NT2/D1 (cell line): ENCODE measurements around the gene PCYT1B.

Experiments used
- DNase-seq: peaks from one replicate; pipeline ENCODE4 v3.0.0-alpha.2; 2011; ENCODE audit warnings: low read depth, low spot score
- H3K27me3 ChIP-seq: 2 replicates; pipeline ENCODE4 v1.6.0; 2011; ENCODE audit warnings: mild to moderate bottlenecking; ENCODE audit not compliant: insufficient read length, insufficient read depth
- H3K36me3 ChIP-seq: 2 replicates; pipeline ENCODE4 v1.6.1; 2011; ENCODE audit warnings: mild to moderate bottlenecking, low read length, mixed read lengths; ENCODE audit not compliant: insufficient read depth, insufficient read length
- H3K4me1 ChIP-seq: 2 replicates; pipeline ENCODE4 v1.5.1; 2011; ENCODE audit not compliant: insufficient read depth, insufficient read length
- H3K4me3 ChIP-seq: 2 replicates; pipeline ENCODE4 v1.5.1; 2011; ENCODE audit warnings: low read depth; ENCODE audit not compliant: insufficient read length
- H3K9ac ChIP-seq: 2 replicates; pipeline ENCODE4 v1.6.0; 2011; ENCODE audit warnings: low read depth; ENCODE audit not compliant: insufficient read length
- H3K9me3 ChIP-seq: 2 replicates; pipeline ENCODE4 v1.5.1; 2011; ENCODE audit warnings: mild to moderate bottlenecking, low read length; ENCODE audit not compliant: insufficient read depth
- SUZ12 ChIP-seq: IDR thresholded peaks from 2 replicates; pipeline ENCODE4 v1.6.1; 2011; ENCODE audit not compliant: insufficient read length, insufficient read depth; ENCODE audit errors: extremely low read depth
- YY1 ChIP-seq: IDR thresholded peaks from 2 replicates; pipeline ENCODE4 v1.6.1; 2011; ENCODE audit not compliant: insufficient read length, insufficient read depth
- ZNF274 ChIP-seq: IDR thresholded peaks from 2 replicates; pipeline ENCODE4 v1.6.1; 2011; ENCODE audit warnings: mild to moderate bottlenecking, low read depth, low read length

PCYT1B gene

DNA sequence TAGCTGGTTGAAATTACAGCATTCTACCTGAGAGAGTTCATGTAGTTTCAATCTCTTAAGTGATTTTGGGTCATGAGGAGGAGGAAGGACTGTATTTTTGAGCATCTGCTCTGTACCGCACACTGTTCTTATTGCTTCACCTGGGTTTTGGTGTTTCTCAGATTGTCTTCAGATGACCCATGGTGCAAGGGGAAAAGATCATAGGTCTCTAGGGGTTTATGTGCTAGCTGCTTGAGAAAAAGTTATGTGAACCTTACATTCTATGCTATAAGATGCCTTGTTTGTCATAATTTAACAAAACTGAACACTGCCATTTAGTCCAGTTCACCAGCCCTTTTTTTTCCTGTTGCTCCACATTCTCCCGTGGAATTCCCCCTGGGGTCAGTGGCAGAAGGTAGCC is 121.7 kb downstream of the PCYT1B start:
- DNase-seq, result no peak
- Histone ChIP-seq H3K4me3 (no peak overlapping the region), H3K9ac (no peak overlapping the region), H3K27me3 (no peaks in the 10 kb centered on the region), H3K9me3 (no peaks in the 10 kb centered on the region), H3K36me3 (peaks cover 2% of the 10 kb centered on the region), H3K4me1 (no peaks in the 10 kb centered on the region)
- TF ChIP-seq SUZ12, result no peak
- TF ChIP-seq YY1, result no peak
- TF ChIP-seq ZNF274, result no peak

DNA sequence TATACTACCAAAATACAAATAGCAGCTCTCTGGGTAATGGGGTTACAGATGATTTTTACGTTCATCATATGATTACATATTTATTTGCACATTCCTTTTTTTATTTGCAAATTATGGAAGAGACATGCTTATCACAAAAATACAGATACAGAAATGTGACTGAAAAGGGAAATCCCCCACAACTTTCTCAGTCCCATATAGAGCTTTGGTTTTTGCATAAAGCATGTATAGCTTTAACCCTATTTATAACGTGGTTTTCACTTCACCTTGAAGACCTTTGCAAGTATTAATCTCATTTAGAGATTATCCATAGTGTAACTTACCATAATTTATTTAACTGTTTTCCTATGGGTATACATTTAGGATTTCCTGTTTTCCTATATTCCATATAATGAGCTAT is 126.7 kb downstream of the PCYT1B start:
- H3K9me3 ChIP-seq, result no peaks in the 10 kb centered on the region
- no peak overlapping the region for H3K4me3 ChIP-seq
- no peaks in the 10 kb centered on the region for H3K4me1 ChIP-seq
- no peak for DNase-seq
- no peak for TF ChIP-seq YY1
- TF ChIP-seq ZNF274, result no peak
- TF ChIP-seq SUZ12, result no peak
- no peak overlapping the region for H3K9ac ChIP-seq
- H3K36me3 ChIP-seq, result no peaks in the 10 kb centered on the region
- no peaks in the 10 kb centered on the region for H3K27me3 ChIP-seq

- DNase-seq, result no peak
- no peaks in the 10 kb centered on the region for H3K4me1 ChIP-seq
- TF ChIP-seq YY1, result no peak
- TF ChIP-seq SUZ12, result no peak
- H3K4me3 ChIP-seq, result no peak overlapping the region
- H3K36me3 ChIP-seq, result no peaks in the 10 kb centered on the region
- H3K27me3 ChIP-seq, result no peaks in the 10 kb centered on the region
- H3K9me3 ChIP-seq, result no peaks in the 10 kb centered on the region
- H3K9ac ChIP-seq, result no peak overlapping the region
These were observed 131.7 kb downstream of the PCYT1B start for GRCh38 chrX:24515447-24515846.

DNA sequence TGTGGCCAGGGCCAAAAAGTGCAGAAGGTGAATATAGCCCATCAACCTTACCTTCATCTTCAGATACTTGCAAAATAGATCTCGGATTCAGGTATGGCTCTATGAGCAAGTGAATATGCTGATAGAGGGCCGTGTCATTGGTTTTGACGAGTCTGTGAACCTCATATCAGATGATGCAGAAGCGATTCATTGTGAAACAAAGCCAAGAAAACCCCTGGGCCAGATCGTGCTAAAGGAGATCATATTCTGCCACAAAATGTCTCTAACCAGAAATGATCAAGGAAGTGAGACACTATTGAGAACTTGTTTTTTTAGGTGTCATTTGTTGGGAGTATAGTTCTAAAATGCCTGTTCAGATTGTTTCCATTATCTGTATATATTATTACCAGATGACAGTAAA is 133.7 kb downstream of the PCYT1B start:
- Histone ChIP-seq H3K9me3 (no peaks in the 10 kb centered on the region), H3K4me3 (no peak overlapping the region), H3K36me3 (no peaks in the 10 kb centered on the region), H3K9ac (no peak overlapping the region), H3K27me3 (no peaks in the 10 kb centered on the region), H3K4me1 (no peaks in the 10 kb centered on the region)
- DNase-seq, result no peak
- TF ChIP-seq SUZ12 (no peak), ZNF274 (no peak), YY1 (no peak)

DNA sequence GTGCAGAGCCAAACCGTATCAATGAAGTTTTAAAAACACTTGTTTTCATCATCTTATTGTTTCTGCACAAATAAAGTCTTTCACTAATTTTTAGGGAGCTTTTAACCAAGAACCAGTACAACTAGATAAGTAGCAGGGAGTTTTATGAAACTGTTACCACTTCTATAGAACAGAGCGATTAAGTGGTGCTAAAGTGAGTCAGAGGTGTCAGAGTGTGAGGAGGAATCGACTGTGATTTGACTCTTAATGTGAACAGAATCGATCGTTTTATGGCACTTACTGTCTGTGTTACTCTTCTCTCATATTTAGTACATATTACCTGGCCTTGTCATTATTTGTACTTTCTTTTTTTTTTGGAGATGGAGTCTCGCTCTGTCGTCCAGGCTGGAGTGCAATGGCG is 138.8 kb downstream of the PCYT1B start:
- Histone ChIP-seq H3K9ac (no peak overlapping the region), H3K4me1 (no peaks in the 10 kb centered on the region), H3K27me3 (no peaks in the 10 kb centered on the region), H3K36me3 (no peaks in the 10 kb centered on the region), H3K4me3 (no peak overlapping the region), H3K9me3 (no peaks in the 10 kb centered on the region)
- TF ChIP-seq ZNF274 (no peak), YY1 (no peak), SUZ12 (no peak)
- DNase-seq, result no peak
